ENCODE data around the gene RTL10.

Gene RTL10

DNA sequence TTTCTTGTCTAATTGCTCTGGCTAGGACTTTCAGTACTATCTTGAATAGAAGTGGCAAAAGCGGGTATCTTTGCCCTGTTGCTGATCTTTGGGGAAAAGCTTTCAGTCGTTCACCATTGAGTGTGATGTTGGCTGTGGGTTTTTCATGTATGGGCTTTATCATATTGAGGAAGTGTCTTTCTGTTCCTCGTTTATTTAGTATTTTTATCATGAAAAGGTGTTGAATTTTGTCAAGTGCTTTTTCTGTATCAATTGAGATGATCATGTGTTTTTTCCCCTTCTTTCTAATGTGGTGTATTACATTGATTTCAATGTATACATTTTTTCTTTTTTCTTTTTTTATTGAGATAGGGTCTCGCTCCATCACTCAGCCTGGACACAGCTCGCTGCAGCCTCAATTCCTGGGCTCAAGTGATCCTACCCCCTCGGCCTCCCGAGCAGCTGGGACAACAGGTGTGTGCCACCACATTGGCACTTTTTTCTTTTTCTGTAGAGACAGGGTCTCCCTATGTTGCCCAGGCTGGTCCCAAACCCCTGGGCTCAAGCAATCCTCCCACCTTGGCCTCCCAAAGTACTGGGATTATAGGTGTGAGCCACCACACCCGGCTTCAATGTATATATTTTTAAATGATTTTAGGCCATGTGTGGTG lies 5.3 kb upstream of the RTL10 start:
- DNase-seq = no peak

DNA sequence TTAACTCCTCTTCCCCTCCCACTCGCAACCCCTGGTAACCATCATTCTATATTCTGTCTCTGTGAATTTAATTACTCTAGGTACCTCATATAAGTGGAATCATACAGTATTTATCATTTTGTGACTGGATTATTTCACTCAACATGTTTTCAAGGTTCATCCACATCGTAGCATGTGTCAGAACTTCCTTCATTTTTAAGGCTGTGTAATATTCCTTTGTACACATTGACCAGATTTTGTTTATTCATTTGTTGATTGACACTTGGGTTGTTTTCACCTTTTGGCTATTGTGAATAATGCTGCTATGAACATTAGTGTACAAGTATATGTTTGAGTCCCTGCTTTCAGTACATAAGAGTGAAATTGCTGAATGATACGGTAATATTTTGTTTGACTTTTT lies 2.7 kb upstream of the RTL10 start:
- DNase-seq = no peak

- DNase-seq = peak; percentile 82
Measured at GRCh38 chr22:19855504-19856409, 1.1 kb upstream of the RTL10 start.

DNA sequence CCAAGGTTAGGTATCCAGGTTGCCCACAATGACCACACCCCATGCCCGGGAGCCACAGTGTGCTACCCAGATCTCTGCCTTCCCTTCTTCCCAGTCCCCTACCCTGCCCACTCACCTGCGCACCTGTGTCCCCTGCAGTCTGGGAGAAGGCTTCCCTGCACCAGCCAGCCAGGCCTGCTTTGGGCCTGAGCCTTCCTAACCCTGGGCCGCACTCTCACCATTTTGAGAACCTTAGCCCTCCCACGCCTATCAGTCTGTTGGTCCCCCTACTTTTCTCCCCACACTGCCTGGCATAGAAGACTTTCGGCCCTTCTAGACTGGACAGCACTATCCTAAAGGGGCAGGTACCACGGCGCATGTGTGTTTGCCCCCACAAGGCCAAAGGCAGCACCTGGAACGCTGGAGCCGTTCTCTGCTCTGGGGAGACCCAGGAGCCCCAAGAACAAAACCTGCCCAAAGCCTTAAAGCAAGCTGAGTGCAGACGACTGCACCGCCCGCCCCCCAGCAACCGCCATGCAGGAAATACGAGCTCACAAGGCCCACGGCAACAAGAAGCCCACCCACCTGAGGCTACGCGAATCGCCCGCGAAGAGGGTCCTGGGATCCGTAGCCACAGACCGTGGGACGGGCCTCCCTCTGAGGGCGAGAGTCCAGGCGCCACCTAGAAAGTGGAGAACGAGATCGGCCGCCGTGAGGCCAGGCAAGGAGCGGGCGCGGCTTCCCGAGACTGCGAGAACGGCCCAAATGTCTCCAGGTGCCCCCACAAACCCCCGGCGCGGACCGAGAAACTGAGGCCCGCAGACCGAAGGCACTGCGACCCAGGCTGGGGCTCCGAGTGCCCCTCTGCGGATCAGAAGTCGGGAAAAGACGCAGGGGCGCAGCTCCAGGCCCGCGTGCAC lies 546 bp downstream of the RTL10 start:
- DNase-seq = no peak

- DNase-seq = no peak
Measured at GRCh38 chr22:19853058-19853878, 1.4 kb downstream of the RTL10 start.

GRCh38 chr22:19852177-19852781 lies 2.4 kb downstream of the RTL10 start:
- no peak for DNase-seq

- DNase-seq = no peak
Measured at GRCh38 chr22:19851291-19852176, 3.1 kb downstream of the RTL10 start.

GRCh38 chr22:19850763-19851109 lies 3.9 kb downstream of the RTL10 start:
- no peak for DNase-seq

GRCh38 chr22:19849835-19850762 lies 4.6 kb downstream of the RTL10 start:
- no peak for DNase-seq

- no peak for DNase-seq
Measured at GRCh38 chr22:19848298-19849224, 6.1 kb downstream of the RTL10 start.

DNA sequence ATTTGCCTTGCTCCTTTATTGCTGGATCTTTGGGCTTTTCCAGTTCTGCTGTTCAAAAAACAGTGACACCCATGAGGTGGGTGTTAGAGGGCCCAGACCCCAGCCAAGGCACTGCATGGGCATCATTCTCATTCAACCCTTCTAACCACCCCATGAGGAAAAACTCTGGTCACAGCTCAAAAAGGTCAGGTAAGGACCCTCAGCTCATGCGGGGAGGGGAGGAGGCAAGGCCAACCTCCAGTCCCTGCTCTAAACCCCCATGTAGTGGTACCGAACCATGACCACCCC lies 7.4 kb downstream of the RTL10 start:
- no peak for DNase-seq

GRCh38 chr22:19846620-19847344 lies 7.9 kb downstream of the RTL10 start:
- DNase-seq = no peak

- DNase-seq = no peak
Measured at GRCh38 chr22:19845054-19845722, 9.5 kb downstream of the RTL10 start.

DNA sequence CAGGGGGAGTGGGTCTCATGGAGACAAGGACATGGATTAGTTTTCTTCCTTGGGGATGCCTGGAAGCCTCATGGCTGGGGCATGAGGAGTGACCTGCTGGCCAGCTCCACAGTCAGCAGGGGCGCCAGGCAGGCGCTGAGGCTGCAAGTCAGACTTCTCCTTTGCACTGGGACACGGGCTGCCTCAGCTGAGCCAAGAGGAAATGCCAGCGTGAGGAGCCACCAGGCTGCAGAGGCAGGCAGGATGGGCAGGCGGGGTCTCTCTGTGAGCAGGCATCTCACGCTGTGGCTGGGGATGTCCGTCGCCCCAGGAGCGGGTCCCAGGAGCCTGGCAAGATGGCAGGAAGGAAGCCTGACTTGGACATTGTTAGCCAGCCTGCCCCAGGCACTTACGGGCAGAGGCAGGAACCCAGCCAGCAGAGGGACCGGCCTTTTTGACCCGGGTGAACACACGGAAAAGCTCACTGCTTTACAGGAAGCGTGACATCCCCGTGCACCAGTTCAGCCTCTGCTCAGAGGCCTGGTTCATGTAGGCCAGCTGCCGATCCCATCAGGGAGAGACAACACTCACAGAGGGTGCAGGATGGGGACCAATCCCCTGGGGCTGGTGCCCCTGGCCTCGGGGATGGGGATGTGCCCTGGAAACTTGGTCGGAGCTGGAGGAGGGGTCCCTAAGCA lies 10.2 kb downstream of the RTL10 start:
- no peak for DNase-seq

DNA sequence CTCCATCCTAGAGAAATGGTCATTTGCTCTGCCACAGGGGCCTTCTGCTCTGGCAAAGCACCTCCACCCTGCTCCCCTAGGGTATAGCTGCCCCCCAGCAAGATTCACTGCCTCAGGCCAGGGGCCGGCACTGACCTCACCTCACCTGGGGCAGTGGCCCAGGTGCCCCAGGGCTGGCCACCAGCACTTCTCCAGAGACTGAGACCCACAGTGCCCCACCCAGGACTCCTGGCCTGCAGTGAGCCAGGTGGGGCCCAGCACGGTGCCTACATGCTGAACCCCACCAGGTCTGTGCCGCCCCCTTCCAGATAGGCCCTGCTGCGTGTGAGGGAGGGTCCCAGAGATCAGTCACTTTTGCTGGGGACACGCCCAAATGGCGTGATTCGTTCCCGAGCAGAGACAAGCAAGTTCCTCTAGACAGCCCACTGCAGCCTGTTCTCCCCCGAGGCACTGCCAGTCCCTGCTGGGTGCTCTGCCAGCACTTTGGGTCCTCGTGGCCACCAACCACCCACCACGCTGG lies 10.8 kb downstream of the RTL10 start:
- DNase-seq = no peak

- DNase-seq = no peak
Measured at GRCh38 chr22:19843107-19843856, 11.4 kb downstream of the RTL10 start.

Data from NCI-H1092 treated with DMSO at 0.1 percent for 48 hours (cell line).